ENCODE measurements around the gene PRPS1L1.

DNA sequence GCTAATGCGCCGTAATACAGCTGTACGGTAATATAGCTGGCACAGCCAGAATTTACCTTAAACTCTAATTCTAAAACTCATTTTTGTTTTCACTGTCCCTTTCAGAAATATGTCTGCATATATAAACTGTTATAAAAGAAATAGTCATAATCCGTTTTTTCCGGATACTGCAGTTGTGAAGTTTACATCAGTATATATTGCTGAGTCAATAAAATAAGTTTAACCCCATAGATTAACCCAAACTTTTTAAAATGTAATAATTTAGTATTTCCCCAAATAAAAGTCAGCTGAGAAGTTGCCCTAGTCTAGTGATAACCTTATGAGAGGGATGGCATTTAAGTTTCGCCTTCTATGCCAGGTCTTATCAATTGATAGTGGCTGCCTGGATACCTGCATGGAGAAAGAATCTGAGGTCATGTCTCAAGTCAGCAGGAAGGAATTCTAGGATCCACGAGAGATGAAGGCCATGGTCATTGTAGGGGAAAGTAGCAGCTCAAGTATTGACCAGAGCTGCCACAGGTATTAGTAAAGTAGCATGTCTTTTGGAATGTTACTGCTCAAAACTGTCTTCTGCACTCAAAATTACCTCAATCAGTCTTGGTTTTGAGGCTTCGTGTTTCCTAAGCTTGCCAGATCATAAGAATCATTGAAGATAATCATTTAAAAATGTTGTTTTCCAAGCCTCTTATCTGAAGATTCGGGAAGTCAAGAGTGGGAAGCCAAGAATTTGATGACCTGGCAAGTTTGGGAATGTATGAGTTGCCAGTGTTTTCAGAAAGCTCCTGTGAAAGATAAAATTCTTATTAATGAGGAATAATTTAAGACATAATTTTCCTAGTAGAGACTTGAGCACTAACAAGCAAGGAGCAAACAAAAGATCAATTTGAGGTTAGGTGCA lies 10.8 kb downstream of the PRPS1L1 start:
- TF ChIP-seq, protein P1, sequence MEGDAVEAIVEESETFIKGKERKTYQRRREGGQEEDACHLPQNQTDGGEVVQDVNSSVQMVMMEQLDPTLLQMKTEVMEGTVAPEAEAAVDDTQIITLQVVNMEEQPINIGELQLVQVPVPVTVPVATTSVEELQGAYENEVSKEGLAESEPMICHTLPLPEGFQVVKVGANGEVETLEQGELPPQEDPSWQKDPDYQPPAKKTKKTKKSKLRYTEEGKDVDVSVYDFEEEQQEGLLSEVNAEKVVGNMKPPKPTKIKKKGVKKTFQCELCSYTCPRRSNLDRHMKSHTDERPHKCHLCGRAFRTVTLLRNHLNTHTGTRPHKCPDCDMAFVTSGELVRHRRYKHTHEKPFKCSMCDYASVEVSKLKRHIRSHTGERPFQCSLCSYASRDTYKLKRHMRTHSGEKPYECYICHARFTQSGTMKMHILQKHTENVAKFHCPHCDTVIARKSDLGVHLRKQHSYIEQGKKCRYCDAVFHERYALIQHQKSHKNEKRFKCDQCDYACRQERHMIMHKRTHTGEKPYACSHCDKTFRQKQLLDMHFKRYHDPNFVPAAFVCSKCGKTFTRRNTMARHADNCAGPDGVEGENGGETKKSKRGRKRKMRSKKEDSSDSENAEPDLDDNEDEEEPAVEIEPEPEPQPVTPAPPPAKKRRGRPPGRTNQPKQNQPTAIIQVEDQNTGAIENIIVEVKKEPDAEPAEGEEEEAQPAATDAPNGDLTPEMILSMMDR (IDR thresholded peaks at IDR 0.05; ENCODE audit: low read depth, low read length) = no peak
- no peak for TF ChIP-seq EZH2phosphoT487 (IDR thresholded peaks at IDR 0.05; ENCODE audit: low read depth)
